Suprapubic skin (tissue), 3 donors: Measurements from ENCODE around the gene GPX8.

Source experiments
- POLR2A ChIP-seq, 2 donors: fragments of 450-650 bp; IDR thresholded peaks; one replicate each; pipeline ENCODE4 v1.6.1; 2017; ENCODE audit warnings: antibody characterized with exemption in 2 of 2, mild to moderate bottlenecking in 2 of 2, moderate library complexity in 2 of 2
- TF ChIP-seq, protein P1 (sequence below), 2 donors: fragments of 200-600 bp in 1 of 2; fragments of 450-650 bp in 1 of 2; sonication (generic) in 1 of 2; IDR thresholded peaks; one replicate each; pipeline ENCODE4 v1.5.1; 2016 to 2019; ENCODE audit warnings: antibody characterized with exemption in 2 of 2, mild to moderate bottlenecking in 1 of 2, moderate library complexity in 1 of 2

DNA sequence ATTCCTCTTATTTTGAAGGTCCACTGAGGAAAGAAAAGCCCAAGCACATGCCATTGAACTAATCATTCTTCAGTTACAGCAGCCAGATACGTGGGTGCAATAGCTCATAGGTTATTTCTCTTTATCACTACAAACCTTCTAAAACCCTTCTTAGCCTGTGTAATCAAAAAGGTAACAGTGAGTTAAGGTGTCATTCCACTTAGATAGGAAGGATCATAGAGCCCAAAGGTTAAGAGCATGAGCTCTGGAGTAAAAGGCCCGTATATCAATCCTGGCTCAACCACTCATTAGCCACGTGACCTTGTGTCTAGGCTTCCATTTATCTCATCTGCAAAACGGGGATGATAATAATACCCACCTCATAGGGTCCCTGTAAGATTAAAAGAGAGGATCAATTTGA, 2.7 kb downstream of the GPX8 start:
- TF ChIP-seq, protein P1, sequence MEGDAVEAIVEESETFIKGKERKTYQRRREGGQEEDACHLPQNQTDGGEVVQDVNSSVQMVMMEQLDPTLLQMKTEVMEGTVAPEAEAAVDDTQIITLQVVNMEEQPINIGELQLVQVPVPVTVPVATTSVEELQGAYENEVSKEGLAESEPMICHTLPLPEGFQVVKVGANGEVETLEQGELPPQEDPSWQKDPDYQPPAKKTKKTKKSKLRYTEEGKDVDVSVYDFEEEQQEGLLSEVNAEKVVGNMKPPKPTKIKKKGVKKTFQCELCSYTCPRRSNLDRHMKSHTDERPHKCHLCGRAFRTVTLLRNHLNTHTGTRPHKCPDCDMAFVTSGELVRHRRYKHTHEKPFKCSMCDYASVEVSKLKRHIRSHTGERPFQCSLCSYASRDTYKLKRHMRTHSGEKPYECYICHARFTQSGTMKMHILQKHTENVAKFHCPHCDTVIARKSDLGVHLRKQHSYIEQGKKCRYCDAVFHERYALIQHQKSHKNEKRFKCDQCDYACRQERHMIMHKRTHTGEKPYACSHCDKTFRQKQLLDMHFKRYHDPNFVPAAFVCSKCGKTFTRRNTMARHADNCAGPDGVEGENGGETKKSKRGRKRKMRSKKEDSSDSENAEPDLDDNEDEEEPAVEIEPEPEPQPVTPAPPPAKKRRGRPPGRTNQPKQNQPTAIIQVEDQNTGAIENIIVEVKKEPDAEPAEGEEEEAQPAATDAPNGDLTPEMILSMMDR (IDR thresholded peaks at IDR 0.05), result no peak
- no peak for TF ChIP-seq POLR2A (IDR thresholded peaks at IDR 0.05)
